ENCODE measurements around the gene RBBP6.

Gene RBBP6

GRCh38 chr16:24497440-24497839 lies 41.9 kb upstream of the RBBP6 start:
- H3K9ac ChIP-seq, result no peak overlapping the region
- no peak overlapping the region for H3K27ac ChIP-seq
- no peaks in the 10 kb centered on the region for H3K27me3 ChIP-seq (ENCODE audit: control insufficient read depth, insufficient read depth, low read length)
- no peak for TF ChIP-seq CTCF (IDR thresholded peaks at IDR 0.05)
- H3K79me2 ChIP-seq, result no peaks in the 10 kb centered on the region
- no peak overlapping the region for H2AFZ ChIP-seq
- H3K4me2 ChIP-seq (ENCODE audit: low read length), result no peak overlapping the region
- no peaks in the 10 kb centered on the region for H3K36me3 ChIP-seq (ENCODE audit: control insufficient read depth, insufficient read depth, low read length)
- no peaks in the 10 kb centered on the region for H3K9me3 ChIP-seq (ENCODE audit: control insufficient read depth, low read length)
- no peaks in the 10 kb centered on the region for H3K4me1 ChIP-seq
- H3K4me3 ChIP-seq (ENCODE audit: low read depth, low read length), result no peak overlapping the region

DNA sequence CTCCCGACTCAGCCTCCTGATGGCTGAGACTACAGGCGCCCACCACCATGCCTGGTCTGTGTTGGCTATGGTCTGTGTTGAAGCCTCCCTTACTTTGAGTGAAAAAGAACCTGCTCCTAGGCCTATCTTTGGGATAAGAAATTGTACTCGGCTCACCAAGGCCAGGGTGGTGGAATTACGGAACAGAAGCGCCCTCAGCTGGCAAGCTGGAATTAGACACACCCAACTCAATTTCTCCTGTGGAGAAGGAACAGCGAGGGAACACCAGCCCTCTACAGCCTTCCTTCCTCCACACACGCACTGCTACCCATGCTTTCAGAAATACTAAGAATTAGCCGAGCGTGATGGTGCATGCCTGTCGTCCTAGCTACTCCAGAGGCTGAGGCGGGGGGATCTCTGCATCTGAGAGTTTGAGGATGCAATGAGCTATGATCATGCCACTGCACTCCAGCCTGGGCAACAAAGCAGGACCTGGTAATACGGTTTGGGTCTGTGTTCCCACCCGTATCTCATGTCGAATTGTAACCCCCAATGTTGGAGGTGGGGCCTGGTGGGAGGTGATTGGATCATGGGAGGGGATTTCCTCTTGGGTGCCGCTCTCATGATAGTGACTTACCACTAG lies 40.1 kb upstream of the RBBP6 start:
- TF ChIP-seq CTCF (IDR thresholded peaks at IDR 0.05), result no peak
- no peaks in the 10 kb centered on the region for H3K36me3 ChIP-seq (ENCODE audit: control insufficient read depth, insufficient read depth, low read length)

GRCh38 chr16:24504472-24505345 lies 34.7 kb upstream of the RBBP6 start:
- Histone ChIP-seq H3K27ac (no peak overlapping the region), H3K27me3 (ENCODE audit: control insufficient read depth, insufficient read depth, low read length) (no peaks in the 10 kb centered on the region), H3K9me3 (ENCODE audit: control insufficient read depth, low read length) (no peaks in the 10 kb centered on the region), H3K4me2 (ENCODE audit: low read length) (no peak overlapping the region), H3K4me3 (ENCODE audit: low read depth, low read length) (no peak overlapping the region), H3K4me1 (no peaks in the 10 kb centered on the region), H3K79me2 (no peaks in the 10 kb centered on the region), H3K36me3 (ENCODE audit: control insufficient read depth, insufficient read depth, low read length) (no peaks in the 10 kb centered on the region), H3K9ac (no peak overlapping the region), H2AFZ (peak overlapping the region; percentile 23)
- peak; percentile 72 for TF ChIP-seq CTCF (IDR thresholded peaks at IDR 0.05)

More for the DNA sequence above, 40.1 kb upstream of the RBBP6 start:
- H3K9me3 ChIP-seq (ENCODE audit: control insufficient read depth, low read length), result no peaks in the 10 kb centered on the region
- no peak overlapping the region for H3K9ac ChIP-seq
- H3K4me3 ChIP-seq (ENCODE audit: low read depth, low read length), result no peak overlapping the region
- H3K27me3 ChIP-seq (ENCODE audit: control insufficient read depth, insufficient read depth, low read length), result no peaks in the 10 kb centered on the region
- no peak overlapping the region for H3K27ac ChIP-seq
- H3K4me1 ChIP-seq, result no peaks in the 10 kb centered on the region
- no peak overlapping the region for H2AFZ ChIP-seq
- no peaks in the 10 kb centered on the region for H3K79me2 ChIP-seq
- H3K4me2 ChIP-seq (ENCODE audit: low read length), result no peak overlapping the region

DNA sequence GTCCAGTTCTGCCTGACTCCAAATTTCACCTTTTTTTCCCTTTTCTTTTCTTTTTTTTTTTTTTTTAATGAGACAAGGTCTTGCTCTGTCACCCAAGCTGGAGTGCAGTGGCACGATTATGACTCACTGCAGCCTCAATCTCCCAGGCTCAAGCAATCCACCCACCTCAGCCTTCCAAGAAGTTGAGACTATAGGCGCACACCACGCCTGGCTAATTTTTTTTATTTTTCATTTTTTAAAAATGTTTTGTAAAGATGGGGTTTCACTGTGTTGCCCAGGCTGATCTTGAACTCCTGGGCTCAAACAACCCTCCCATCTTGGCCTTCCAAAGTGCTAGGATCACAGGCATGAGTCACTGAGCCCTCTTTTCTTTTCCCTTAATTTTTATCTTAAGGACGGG lies 33.4 kb upstream of the RBBP6 start:
- H3K4me1 ChIP-seq, result no peaks in the 10 kb centered on the region
- H3K9ac ChIP-seq, result no peak overlapping the region
- H3K27me3 ChIP-seq (ENCODE audit: control insufficient read depth, insufficient read depth, low read length), result no peaks in the 10 kb centered on the region
- H3K27ac ChIP-seq, result no peak overlapping the region
- no peak overlapping the region for H3K4me2 ChIP-seq (ENCODE audit: low read length)
- no peaks in the 10 kb centered on the region for H3K9me3 ChIP-seq (ENCODE audit: control insufficient read depth, low read length)
- TF ChIP-seq CTCF (IDR thresholded peaks at IDR 0.05), result no peak
- H3K36me3 ChIP-seq (ENCODE audit: control insufficient read depth, insufficient read depth, low read length), result no peaks in the 10 kb centered on the region
- no peak overlapping the region for H3K4me3 ChIP-seq (ENCODE audit: low read depth, low read length)
- no peaks in the 10 kb centered on the region for H3K79me2 ChIP-seq
- H2AFZ ChIP-seq, result no peak overlapping the region
